H9 (cell line): ENCODE results near the gene DTNA. TPM values are rescaled to one million over a fixed set of nuclear protein-coding genes. Genes with fewer than 3 reads are reported as not detected.

Source experiments
- DNase-seq: peaks from one replicate; pipeline ENCODE4 v3.0.0-alpha.2; 2017
- H2AFZ ChIP-seq: one replicate; pipeline ENCODE4 v1.6.1; 2013; ENCODE audit warnings: mild to moderate bottlenecking, low read length, control low read depth, moderate library complexity
- H2AK5ac ChIP-seq: 2 replicates; pipeline ENCODE4 v1.6.1; 2013; ENCODE audit warnings: low read length, control low read depth, mixed read lengths; ENCODE audit not compliant: insufficient read length
- H2BK120ac ChIP-seq: one replicate; pipeline ENCODE4 v1.6.1; 2013; ENCODE audit warnings: low read depth, mild to moderate bottlenecking, low read length, control low read depth, inconsistent platforms; ENCODE audit not compliant: poor library complexity, severe bottlenecking
- H2BK12ac ChIP-seq: 2 replicates; pipeline ENCODE4 v1.6.1; 2013; ENCODE audit warnings: low read length, control low read depth, mixed read lengths, low read depth; ENCODE audit not compliant: insufficient read length
- H2BK15ac ChIP-seq: 2 replicates; pipeline ENCODE4 v1.6.1; 2013; ENCODE audit warnings: low read depth, low read length, control low read depth
- H2BK20ac ChIP-seq: one replicate; pipeline ENCODE4 v1.6.1; 2013; ENCODE audit warnings: low read depth, mild to moderate bottlenecking, low read length, control low read depth, inconsistent platforms; ENCODE audit not compliant: poor library complexity, severe bottlenecking
- H2BK5ac ChIP-seq: 2 replicates; pipeline ENCODE4 v1.6.1; 2013; ENCODE audit warnings: low read length, control low read depth, mixed read lengths; ENCODE audit not compliant: insufficient read length
- H3K14ac ChIP-seq: 2 replicates; pipeline ENCODE4 v1.6.1; 2013; ENCODE audit warnings: low read length, control low read depth; ENCODE audit not compliant: insufficient read depth
- H3K18ac ChIP-seq: 2 replicates; pipeline ENCODE4 v1.6.1; 2013; ENCODE audit warnings: low read depth, mild to moderate bottlenecking, mixed read lengths, low read length, control low read depth; ENCODE audit not compliant: insufficient read length
- H3K23ac ChIP-seq: 2 replicates; pipeline ENCODE4 v1.6.1; 2013; ENCODE audit warnings: low read length, control low read depth, mixed read lengths, low read depth; ENCODE audit not compliant: insufficient read length
- H3K23me2 ChIP-seq: 2 replicates; pipeline ENCODE4 v1.6.1; 2013; ENCODE audit warnings: low read depth, mild to moderate bottlenecking, mixed read lengths, low read length, control low read depth; ENCODE audit not compliant: insufficient read length, poor library complexity, severe bottlenecking
- H3K27ac ChIP-seq: 2 replicates; pipeline ENCODE4 v1.5.1; 2013; ENCODE audit warnings: low read length, control low read depth, mixed read lengths, low read depth; ENCODE audit not compliant: insufficient read length
- H3K27me3 ChIP-seq: 2 replicates; pipeline ENCODE4 v1.6.1; 2013; ENCODE audit warnings: low read length, control low read depth, inconsistent platforms; ENCODE audit not compliant: insufficient read depth
- H3K4ac ChIP-seq: 2 replicates; pipeline ENCODE4 v1.6.1; 2013; ENCODE audit warnings: low read depth, mild to moderate bottlenecking, control low read depth, inconsistent platforms, low read length, moderate library complexity
- H3K4me1 ChIP-seq: 2 replicates; pipeline ENCODE4 v1.6.1; 2013; ENCODE audit warnings: low read length, control low read depth, inconsistent platforms; ENCODE audit not compliant: insufficient read depth
- H3K4me2 ChIP-seq: 2 replicates; pipeline ENCODE4 v1.6.1; 2013; ENCODE audit warnings: low read length, control low read depth, mixed read lengths; ENCODE audit not compliant: insufficient read length, insufficient read depth
- H3K56ac ChIP-seq: 2 replicates; pipeline ENCODE4 v1.6.1; 2013; ENCODE audit warnings: low read depth, mild to moderate bottlenecking, mixed read lengths, low read length, control low read depth; ENCODE audit not compliant: insufficient read length
- H3K79me1 ChIP-seq: 2 replicates; pipeline ENCODE4 v1.6.1; 2013; ENCODE audit warnings: low read depth, mild to moderate bottlenecking, moderate library complexity, low read length, control low read depth, inconsistent platforms; ENCODE audit not compliant: insufficient read depth, poor library complexity, severe bottlenecking
- H3K79me2 ChIP-seq: 2 replicates; pipeline ENCODE4 v1.6.1; 2013; ENCODE audit warnings: low read length, control low read depth, inconsistent platforms; ENCODE audit not compliant: insufficient read depth
- H3K9ac ChIP-seq: 2 replicates; pipeline ENCODE4 v1.6.1; 2013; ENCODE audit warnings: low read length, control low read depth, mixed read lengths; ENCODE audit not compliant: insufficient read length; ENCODE audit errors: extremely low read depth
- H3K9me3 ChIP-seq: one replicate; pipeline ENCODE4 v1.6.1; 2013; ENCODE audit warnings: low read depth, low read length, inconsistent platforms; ENCODE audit not compliant: control insufficient read depth
- H3T11ph ChIP-seq: one replicate; pipeline ENCODE4 v1.6.1; 2013; ENCODE audit warnings: mild to moderate bottlenecking, low read length, control low read depth, inconsistent platforms
- H4K20me1 ChIP-seq: one replicate; pipeline ENCODE4 v1.6.1; 2013; ENCODE audit not compliant: control insufficient read depth, insufficient read length, insufficient read depth
- H4K5ac ChIP-seq: 2 replicates; pipeline ENCODE4 v1.6.1; 2013; ENCODE audit warnings: low read depth, mild to moderate bottlenecking, mixed read lengths, low read length, control low read depth; ENCODE audit not compliant: insufficient read length
- H4K8ac ChIP-seq: replicated peaks from 2 replicates; pipeline ENCODE4 v1.6.1; 2013; ENCODE audit warnings: low read length, control low read depth, mixed read lengths, low read depth; ENCODE audit not compliant: insufficient read length
- H4K91ac ChIP-seq: 2 replicates; pipeline ENCODE4 v1.6.1; 2013; ENCODE audit warnings: low read depth, mild to moderate bottlenecking, moderate library complexity, mixed read lengths, low read length, control low read depth; ENCODE audit not compliant: insufficient read length
- H3K27ac Mint-ChIP-seq, 3 experiments: 2 replicates in 2 of 3; 3 replicates in 1 of 3; pipeline ENCODE4 v1.8.0; 2020 to 2021; ENCODE audit warnings: mixed read lengths in 3 of 3, mild to moderate bottlenecking in 1 of 3, moderate library complexity in 1 of 3
- H3K27me3 Mint-ChIP-seq: 2 replicates; pipeline ENCODE4 v1.8.0; 2021; ENCODE audit warnings: low read depth, mild to moderate bottlenecking, moderate library complexity, mixed read lengths
- H3K36me3 Mint-ChIP-seq, 3 experiments: 2 replicates in 2 of 3; 3 replicates in 1 of 3; pipeline ENCODE4 v1.8.0; 2020 to 2021; ENCODE audit warnings: low read depth in 3 of 3, mixed read lengths in 3 of 3; ENCODE audit not compliant: insufficient read depth in 1 of 3
- H3K4me1 Mint-ChIP-seq, 2 experiments: 2 replicates each; pipeline ENCODE4 v1.8.0; 2020; ENCODE audit warnings: mixed read lengths in 2 of 2
- H3K4me3 Mint-ChIP-seq, 2 experiments: 2 replicates in 1 of 2; 3 replicates in 1 of 2; pipeline ENCODE4 v1.8.0; 2020 to 2021; ENCODE audit warnings: mild to moderate bottlenecking in 2 of 2, mixed read lengths in 2 of 2, moderate library complexity in 1 of 2
- H3K9me3 Mint-ChIP-seq, 2 experiments: 2 replicates in 1 of 2; 3 replicates in 1 of 2; pipeline ENCODE4 v1.8.0; 2020; ENCODE audit warnings: mild to moderate bottlenecking in 2 of 2, mixed read lengths in 2 of 2, moderate library complexity in 1 of 2
- CTCF ChIP-seq: fragments of 200-600 bp; sonication (generic); conservative IDR thresholded peaks from 3 replicates; pipeline ENCODE4 v1.8.0; 2021; ENCODE audit warnings: antibody characterized with exemption, mild to moderate bottlenecking
- total RNA-seq: library from RNA; stranded (reverse); gene quantifications from 2 replicates; pipeline ENCODE4 v1.2.1, GENCODE V29; 2021

The DTNA gene
- total RNA-seq, 1 experiment from 2014 or later = 25.5 TPM

- no peak for TF ChIP-seq CTCF
- no peak overlapping the region for H3K27ac ChIP-seq
- H3K27me3 ChIP-seq = no peaks in the 10 kb centered on the region
- H3T11ph ChIP-seq = no peak overlapping the region
- no peak overlapping the region for H3K56ac ChIP-seq
- no peaks in the 10 kb centered on the region for H3K79me2 ChIP-seq
- no peak overlapping the region for H4K5ac ChIP-seq
- no peak overlapping the region for H3K4ac ChIP-seq
- H3K23me2 ChIP-seq = no peaks in the 10 kb centered on the region
- no peak overlapping the region for H2BK15ac ChIP-seq
- no peaks in the 10 kb centered on the region for H3K79me1 ChIP-seq
- no peak overlapping the region for H2AK5ac ChIP-seq
- H2BK20ac ChIP-seq = no peak overlapping the region
- no peak overlapping the region for H2BK5ac ChIP-seq
- no peak overlapping the region for H2AFZ ChIP-seq
- no peak overlapping the region for H3K23ac ChIP-seq
- H3K9me3 ChIP-seq = no peaks in the 10 kb centered on the region
- H4K20me1 ChIP-seq = no peaks in the 10 kb centered on the region
- Mint-ChIP-seq H3K4me1 (peaks cover 29 to 38% of the 10 kb centered on the region in 2 experiments), H3K27ac (no peak overlapping the region), H3K36me3 (peaks cover 7 to 16% (median 8%) of the 10 kb centered on the region in 3 experiments; a peak in 6 of 7 replicates), H3K27me3 (no peaks in the 10 kb centered on the region), H3K9me3 (peaks cover 7 to 13% of the 10 kb centered on the region in 2 experiments; a peak in 4 of 5 replicates), H3K4me3 (no peak overlapping the region)
- DNase-seq = no peak
- 0 out of 2 replicates have a peak, but pooled peaks cover 7% of the 10 kb centered on the region for H3K4me1 ChIP-seq
- H4K91ac ChIP-seq = no peak overlapping the region
- no peak overlapping the region for H3K9ac ChIP-seq
- no peak overlapping the region for H2BK12ac ChIP-seq
- H4K8ac ChIP-seq = no peak overlapping the region
- H3K18ac ChIP-seq = no peak overlapping the region
- H3K14ac ChIP-seq = no peak overlapping the region
- no peak overlapping the region for H3K4me2 ChIP-seq
- no peak overlapping the region for H2BK120ac ChIP-seq
Observed at GRCh38 chr18:34841891-34842290, 131.8 kb downstream of the DTNA start.
